Panc1 (cell line): Measurements from ENCODE around the gene SCRG1.

ENCODE experiments used
- POLR2AphosphoS5 ChIP-seq: IDR thresholded peaks from 2 replicates; pipeline ENCODE4 v1.6.1; 2012; ENCODE audit warnings: mild to moderate bottlenecking, low read depth, low read length, moderate library complexity
- TF ChIP-seq, protein P1 (sequence below): fragments of 450-650 bp; IDR thresholded peaks from 2 replicates; pipeline ENCODE4 v1.5.1; 2017; ENCODE audit warnings: mild to moderate bottlenecking

DNA sequence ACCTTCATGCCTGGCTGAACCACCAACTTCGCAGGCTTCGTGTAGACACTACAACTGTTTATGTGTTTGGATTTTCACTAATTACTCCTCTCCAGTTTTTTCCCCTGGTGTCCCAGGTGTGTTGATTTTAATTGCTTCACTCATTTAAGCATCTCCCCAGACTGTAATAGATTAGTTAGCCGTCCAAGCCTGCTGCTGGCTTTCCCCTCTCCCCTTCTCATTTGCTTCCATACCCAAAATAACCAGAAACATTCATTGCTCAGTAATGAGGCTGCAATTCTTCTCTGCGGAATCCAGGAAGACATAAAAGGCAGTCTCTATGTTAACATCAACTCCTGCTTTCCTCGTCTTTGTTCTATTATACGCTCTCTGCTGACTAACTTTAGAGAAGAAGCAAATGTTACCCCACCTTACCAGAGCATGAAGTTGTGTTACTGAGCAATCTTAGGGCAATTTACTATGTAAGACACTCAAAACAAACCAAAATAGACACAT, 37.9 kb upstream of the SCRG1 start:
- TF ChIP-seq, protein P1, sequence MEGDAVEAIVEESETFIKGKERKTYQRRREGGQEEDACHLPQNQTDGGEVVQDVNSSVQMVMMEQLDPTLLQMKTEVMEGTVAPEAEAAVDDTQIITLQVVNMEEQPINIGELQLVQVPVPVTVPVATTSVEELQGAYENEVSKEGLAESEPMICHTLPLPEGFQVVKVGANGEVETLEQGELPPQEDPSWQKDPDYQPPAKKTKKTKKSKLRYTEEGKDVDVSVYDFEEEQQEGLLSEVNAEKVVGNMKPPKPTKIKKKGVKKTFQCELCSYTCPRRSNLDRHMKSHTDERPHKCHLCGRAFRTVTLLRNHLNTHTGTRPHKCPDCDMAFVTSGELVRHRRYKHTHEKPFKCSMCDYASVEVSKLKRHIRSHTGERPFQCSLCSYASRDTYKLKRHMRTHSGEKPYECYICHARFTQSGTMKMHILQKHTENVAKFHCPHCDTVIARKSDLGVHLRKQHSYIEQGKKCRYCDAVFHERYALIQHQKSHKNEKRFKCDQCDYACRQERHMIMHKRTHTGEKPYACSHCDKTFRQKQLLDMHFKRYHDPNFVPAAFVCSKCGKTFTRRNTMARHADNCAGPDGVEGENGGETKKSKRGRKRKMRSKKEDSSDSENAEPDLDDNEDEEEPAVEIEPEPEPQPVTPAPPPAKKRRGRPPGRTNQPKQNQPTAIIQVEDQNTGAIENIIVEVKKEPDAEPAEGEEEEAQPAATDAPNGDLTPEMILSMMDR = no peak
- no peak for TF ChIP-seq POLR2AphosphoS5
